AG09309 (cell line): Measurements from ENCODE around the gene ODAD4.

ENCODE experiments used
- DNase-seq: peaks from one replicate; pipeline ENCODE4 v3.0.0-alpha.2; 2010; ENCODE audit warnings: low read depth
- H3K4me3 ChIP-seq: 2 replicates; pipeline ENCODE4 v1.5.1; 2011; ENCODE audit warnings: mild to moderate bottlenecking, low read depth, low read length, moderate library complexity; ENCODE audit not compliant: control insufficient read depth
- TF ChIP-seq, protein P1 (sequence below): IDR thresholded peaks from 2 replicates; pipeline ENCODE4 v1.5.1; 2011; ENCODE audit warnings: mild to moderate bottlenecking, low read depth, low read length, inconsistent platforms; ENCODE audit not compliant: insufficient read depth, control insufficient read depth; ENCODE audit errors: missing control alignments

The ODAD4 gene

DNA sequence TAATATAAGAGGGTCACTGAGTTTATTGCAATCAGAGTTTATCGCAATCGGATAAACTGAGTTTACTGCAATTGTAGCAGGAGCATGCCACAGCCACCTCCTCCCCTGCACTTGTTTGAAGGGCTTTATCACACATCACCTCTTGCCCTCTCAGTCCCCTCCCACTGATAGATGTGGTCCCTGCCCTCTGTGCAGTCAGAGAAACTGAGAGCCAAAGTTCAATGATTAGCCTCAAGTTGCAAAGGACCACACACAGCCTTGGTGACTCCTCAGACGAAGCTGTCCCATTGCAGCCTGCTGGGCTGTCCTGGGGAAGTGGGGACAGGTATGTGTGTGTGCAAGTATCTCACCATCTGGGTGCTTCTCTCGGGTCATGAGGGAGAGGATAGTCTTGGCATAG lies 25.2 kb upstream of the ODAD4 start:
- H3K4me3 ChIP-seq, result no peak overlapping the region
- no peak for DNase-seq
- TF ChIP-seq, protein P1, sequence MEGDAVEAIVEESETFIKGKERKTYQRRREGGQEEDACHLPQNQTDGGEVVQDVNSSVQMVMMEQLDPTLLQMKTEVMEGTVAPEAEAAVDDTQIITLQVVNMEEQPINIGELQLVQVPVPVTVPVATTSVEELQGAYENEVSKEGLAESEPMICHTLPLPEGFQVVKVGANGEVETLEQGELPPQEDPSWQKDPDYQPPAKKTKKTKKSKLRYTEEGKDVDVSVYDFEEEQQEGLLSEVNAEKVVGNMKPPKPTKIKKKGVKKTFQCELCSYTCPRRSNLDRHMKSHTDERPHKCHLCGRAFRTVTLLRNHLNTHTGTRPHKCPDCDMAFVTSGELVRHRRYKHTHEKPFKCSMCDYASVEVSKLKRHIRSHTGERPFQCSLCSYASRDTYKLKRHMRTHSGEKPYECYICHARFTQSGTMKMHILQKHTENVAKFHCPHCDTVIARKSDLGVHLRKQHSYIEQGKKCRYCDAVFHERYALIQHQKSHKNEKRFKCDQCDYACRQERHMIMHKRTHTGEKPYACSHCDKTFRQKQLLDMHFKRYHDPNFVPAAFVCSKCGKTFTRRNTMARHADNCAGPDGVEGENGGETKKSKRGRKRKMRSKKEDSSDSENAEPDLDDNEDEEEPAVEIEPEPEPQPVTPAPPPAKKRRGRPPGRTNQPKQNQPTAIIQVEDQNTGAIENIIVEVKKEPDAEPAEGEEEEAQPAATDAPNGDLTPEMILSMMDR, result no peak

DNA sequence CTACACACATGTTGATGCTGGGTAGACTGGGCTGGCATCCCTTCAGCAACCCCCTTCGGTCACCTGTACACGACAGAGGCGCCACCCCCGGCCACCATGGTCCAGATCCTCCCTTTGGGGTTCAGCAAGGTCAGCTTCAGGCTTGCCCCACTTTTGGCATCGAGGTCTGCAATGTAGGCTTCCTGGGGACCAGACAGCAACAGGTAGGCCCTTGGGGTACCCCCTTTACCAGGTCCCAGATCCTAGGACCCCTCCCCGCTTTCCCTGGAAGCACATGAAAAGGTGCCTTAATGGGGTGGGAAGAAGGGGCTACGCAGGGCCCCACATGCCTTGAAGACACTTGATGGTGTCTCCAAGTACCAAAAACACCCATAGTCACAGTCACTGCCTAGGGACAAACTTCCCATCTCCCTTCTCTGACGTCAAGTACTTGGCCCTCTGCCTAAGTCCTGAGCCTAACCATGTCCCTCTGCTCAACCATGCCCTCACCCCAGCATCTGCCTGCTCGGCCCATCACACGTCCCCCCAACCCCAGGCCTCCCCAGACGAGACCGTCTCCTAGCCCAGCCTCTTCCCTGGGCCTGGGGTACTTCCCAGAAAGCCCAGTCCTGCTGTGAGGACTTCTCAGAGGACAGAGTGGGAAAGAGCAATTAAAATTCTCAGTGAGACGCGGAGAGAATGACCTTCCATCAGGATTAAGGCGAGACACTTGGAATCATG lies 23.8 kb upstream of the ODAD4 start:
- DNase-seq, result no peak
- TF ChIP-seq, protein P1, result no peak

DNA sequence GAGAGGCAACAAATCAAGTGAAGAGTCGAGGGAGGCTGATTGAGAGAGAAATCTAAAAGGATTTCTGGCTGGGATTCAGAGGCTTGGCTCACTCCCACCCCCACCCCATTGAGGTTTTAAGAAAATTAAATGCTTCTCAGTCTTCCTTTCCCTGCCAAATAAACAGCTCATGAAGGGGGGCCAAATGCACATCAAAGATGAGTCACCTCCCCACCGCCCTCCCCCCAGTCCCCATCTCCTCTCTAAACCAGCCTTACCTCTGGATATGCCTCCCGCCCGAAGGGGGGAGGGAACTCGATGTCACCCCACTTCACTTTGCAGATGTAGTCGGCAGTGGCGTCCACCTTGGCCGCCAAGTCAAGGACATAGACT lies 23.2 kb upstream of the ODAD4 start:
- no peak overlapping the region for H3K4me3 ChIP-seq
- TF ChIP-seq, protein P1, result no peak
- peak; percentile 33 for DNase-seq

More for the DNA sequence above, 23.8 kb upstream of the ODAD4 start:
- no peak overlapping the region for H3K4me3 ChIP-seq

DNA sequence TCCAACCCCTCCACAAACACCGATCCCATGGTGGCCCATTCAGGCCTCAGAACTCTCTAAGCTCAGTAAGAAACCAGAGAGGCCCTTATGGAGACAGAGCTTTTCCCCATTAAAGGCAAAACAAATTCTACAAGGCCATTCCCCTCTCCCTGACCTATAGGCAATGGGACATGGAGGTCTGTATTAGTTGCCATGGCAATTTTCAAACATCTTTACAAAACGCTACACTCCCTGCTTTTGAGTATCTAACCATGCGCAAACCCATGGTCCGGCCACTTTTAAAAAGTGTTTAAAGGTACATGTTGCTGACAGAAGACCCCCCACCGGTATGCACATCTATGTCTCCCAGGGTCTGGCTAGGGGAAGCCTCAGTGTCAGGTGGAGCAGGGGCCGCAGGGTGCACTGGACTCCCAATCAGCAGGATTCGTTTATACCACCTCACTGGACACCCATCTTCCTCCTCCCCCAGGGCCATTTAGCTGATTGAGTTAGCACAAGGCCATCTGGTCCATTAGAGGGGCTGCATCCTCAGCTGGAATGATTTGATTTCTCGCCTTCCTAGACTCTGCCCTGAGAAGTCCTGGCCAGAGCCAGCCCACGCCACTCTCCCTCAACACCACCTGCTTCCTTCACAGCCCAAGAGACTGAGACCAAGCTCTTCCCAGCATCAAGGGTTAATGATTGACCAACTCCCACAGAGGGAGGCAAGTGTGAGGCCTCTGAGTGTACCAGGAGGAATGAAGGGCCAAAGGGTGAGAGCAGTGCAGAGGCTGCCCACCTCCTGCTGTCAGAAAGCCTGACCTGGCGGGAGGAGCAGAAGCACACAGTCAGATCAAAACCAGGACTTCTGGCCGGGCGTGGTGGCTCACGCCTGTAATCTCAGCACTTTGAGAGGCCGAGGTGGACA lies 22.5 kb upstream of the ODAD4 start:
- TF ChIP-seq, protein P1, result no peak

DNA sequence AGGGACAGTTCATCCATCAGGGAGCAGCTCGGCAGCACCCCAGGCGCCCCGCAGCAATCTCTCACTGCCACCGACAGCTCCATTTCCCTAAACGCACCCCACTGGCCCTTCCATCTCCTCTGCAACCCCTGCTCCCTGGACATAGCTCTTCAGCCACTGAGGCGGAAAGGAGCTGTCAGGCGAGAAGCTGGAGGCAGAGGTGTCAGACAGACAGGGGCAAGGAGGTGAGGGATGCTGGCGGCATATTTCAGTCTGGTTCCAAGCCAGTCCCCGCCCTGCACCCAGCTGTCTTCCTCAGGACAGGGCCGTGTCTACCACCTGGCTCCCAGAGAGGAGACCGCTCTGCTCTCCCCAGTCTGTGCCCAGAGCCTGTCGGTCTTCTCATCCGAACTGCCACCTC lies 21.3 kb upstream of the ODAD4 start:
- H3K4me3 ChIP-seq, result no peak overlapping the region
- TF ChIP-seq, protein P1, result no peak
- no peak for DNase-seq

More for the DNA sequence above, 22.5 kb upstream of the ODAD4 start:
- DNase-seq, result no peak
- no peak overlapping the region for H3K4me3 ChIP-seq

DNA sequence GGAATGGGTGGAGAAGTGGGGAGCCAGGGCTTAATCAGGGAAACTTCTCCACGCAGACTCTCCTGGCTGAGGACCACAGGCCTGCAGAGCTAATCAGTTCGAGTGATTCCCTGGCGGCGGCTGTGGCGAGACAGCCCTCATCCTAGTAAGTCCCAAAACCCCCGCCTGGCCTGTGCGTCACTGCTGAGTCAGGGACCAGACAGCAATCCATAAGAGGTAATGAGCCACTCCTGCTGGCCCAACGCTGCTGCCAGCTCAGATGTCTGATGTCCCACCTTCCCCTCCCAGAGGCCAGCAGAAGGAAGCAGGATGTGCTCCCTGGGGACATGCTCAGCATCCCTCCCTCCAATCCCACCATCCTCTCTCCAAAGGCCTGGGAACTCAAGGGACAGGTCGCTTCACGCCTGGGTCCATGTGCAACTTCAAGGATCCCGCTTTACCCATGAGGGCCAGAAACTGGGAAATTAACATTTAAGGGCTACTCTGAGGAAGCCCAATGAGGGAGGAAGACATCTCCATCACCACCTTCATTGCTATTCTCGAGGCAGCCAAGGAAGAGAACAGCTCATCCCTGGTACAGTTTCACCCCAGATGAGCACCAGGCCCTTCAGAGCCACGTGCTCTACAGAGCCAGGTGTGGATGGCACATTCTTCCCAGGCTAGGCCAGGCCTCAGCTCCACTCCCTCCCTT lies 19.6 kb upstream of the ODAD4 start:
- TF ChIP-seq, protein P1, result no peak
- peak; percentile 88 for DNase-seq
- no peak overlapping the region for H3K4me3 ChIP-seq
